ENCODE results near the gene ATG4B. TPM values are rescaled to one million over a fixed set of nuclear protein-coding genes. Genes with fewer than 3 reads are reported as not detected.

The ATG4B gene
- total and polyA plus RNA-seq, 2 experiments from 2014 or later, result 65.3 to 85.5 TPM

GRCh38 chr2:241611062-241611461, 26.4 kb upstream of the ATG4B start:
- Histone ChIP-seq H3K79me2 (ENCODE audit: insufficient read depth) (peaks cover 89% of the 10 kb centered on the region), H3K27ac (peak overlapping the region; percentile 69), H2AFZ (no peak overlapping the region), H3K27me3 (replicated peaks; ENCODE audit: insufficient read depth) (no peaks in the 10 kb centered on the region), H3F3A (ENCODE audit: insufficient read depth) (0 out of 2 replicates have a peak, but pooled peaks cover 4% of the 10 kb centered on the region), H3K36me3 (ENCODE audit: low read depth) (no peaks in the 10 kb centered on the region; the same call in 1 of the 2 replicates), H3K4me2 (ENCODE audit: unreplicated experiment) (no peak overlapping the region), H3K9ac (peak overlapping the region; percentile 78; the same call in 1 of the 2 replicates), H3K4me3 (no peak overlapping the region), H3K4me1 (ENCODE audit: insufficient read depth) (0 out of 2 replicates have a peak, but pooled peaks cover 5% of the 10 kb centered on the region), H3K9me2 (ENCODE audit: insufficient read depth) (no peaks in the 10 kb centered on the region), H3K9me3 (ENCODE audit: low read depth) (no peaks in the 10 kb centered on the region), H4K20me1 (ENCODE audit: insufficient read depth) (no peaks in the 10 kb centered on the region)
- in situ Hi-C loops (cut with MboI), result no loop called here
- no peak for DNase-seq
- WGBS, 2 experiments (ENCODE audit: low coverage in 1 of 2, low lambda C conversion rate in 2 of 2, missing lambda C conversion rate in 2 of 2), result 98 to 99% methylated on average over 13 of the region's 13 CpGs
- TF ChIP-seq EZH2phosphoT487 (IDR thresholded peaks at IDR 0.05; ENCODE audit: insufficient read depth, low read depth), result no peak
- no peak for TF ChIP-seq EZH2 (IDR thresholded peaks at IDR 0.05; ENCODE audit: insufficient read depth, poor library complexity, severe bottlenecking)

GRCh38 chr2:241612156-241613016, 25.1 kb upstream of the ATG4B start:
- WGBS, 2 experiments (ENCODE audit: low coverage in 1 of 2, low lambda C conversion rate in 2 of 2, missing lambda C conversion rate in 2 of 2), result 36 to 39% methylated on average over 20 of the region's 20 CpGs
- H2AFZ ChIP-seq, result no peak overlapping the region
- H4K20me1 ChIP-seq (ENCODE audit: insufficient read depth), result no peaks in the 10 kb centered on the region
- H3K9ac ChIP-seq, result peak overlapping the region; percentile 21; the same call in 1 of the 2 replicates
- no peak for TF ChIP-seq EZH2 (IDR thresholded peaks at IDR 0.05; ENCODE audit: insufficient read depth, poor library complexity, severe bottlenecking)
- TF ChIP-seq EZH2phosphoT487 (IDR thresholded peaks at IDR 0.05; ENCODE audit: insufficient read depth, low read depth), result no peak
- H3K36me3 ChIP-seq (ENCODE audit: low read depth), result no peaks in the 10 kb centered on the region
- 0 out of 2 replicates have a peak, but pooled peaks cover 5% of the 10 kb centered on the region for H3K4me1 ChIP-seq (ENCODE audit: insufficient read depth)
- no peaks in the 10 kb centered on the region for H3K27me3 ChIP-seq (replicated peaks; ENCODE audit: insufficient read depth)
- DNase-seq, result peak; percentile 62
- H3K9me2 ChIP-seq (ENCODE audit: insufficient read depth), result no peaks in the 10 kb centered on the region
- H3F3A ChIP-seq (ENCODE audit: insufficient read depth), result peaks cover 10% of the 10 kb centered on the region
- H3K4me2 ChIP-seq (ENCODE audit: unreplicated experiment), result no peak overlapping the region
- no peak overlapping the region for H3K4me3 ChIP-seq
- in situ Hi-C loops (cut with MboI), result no loop called here
- H3K79me2 ChIP-seq (ENCODE audit: insufficient read depth), result peaks cover 89% of the 10 kb centered on the region
- no peaks in the 10 kb centered on the region for H3K9me3 ChIP-seq (ENCODE audit: low read depth)
- peak overlapping the region; percentile 36 for H3K27ac ChIP-seq

GRCh38 chr2:241613017-241613780, 24.3 kb upstream of the ATG4B start:
- H4K20me1 ChIP-seq (ENCODE audit: insufficient read depth), result 0 out of 2 replicates have a peak, but pooled peaks cover 3% of the 10 kb centered on the region
- WGBS, 2 experiments (ENCODE audit: low coverage in 1 of 2, low lambda C conversion rate in 2 of 2, missing lambda C conversion rate in 2 of 2), result 48 to 54% methylated on average over 15 of the region's 15 CpGs
- H3K27ac ChIP-seq, result peak overlapping the region; percentile 36
- DNase-seq, result peak; percentile 26
- no peaks in the 10 kb centered on the region for H3K27me3 ChIP-seq (replicated peaks; ENCODE audit: insufficient read depth)
- H3K9me2 ChIP-seq (ENCODE audit: insufficient read depth), result no peaks in the 10 kb centered on the region
- TF ChIP-seq EZH2phosphoT487 (IDR thresholded peaks at IDR 0.05; ENCODE audit: insufficient read depth, low read depth) (no peak), EZH2 (IDR thresholded peaks at IDR 0.05; ENCODE audit: insufficient read depth, poor library complexity, severe bottlenecking) (no peak)
- H3K4me1 ChIP-seq (ENCODE audit: insufficient read depth), result 0 out of 2 replicates have a peak, but pooled peaks cover 5% of the 10 kb centered on the region
- H3K36me3 ChIP-seq (ENCODE audit: low read depth), result no peaks in the 10 kb centered on the region
- in situ Hi-C loops (cut with MboI), result no loop called here
- H3K9ac ChIP-seq, result peak overlapping the region; percentile 21; the same call in 1 of the 2 replicates
- no peak overlapping the region for H3K4me2 ChIP-seq (ENCODE audit: unreplicated experiment)
- no peaks in the 10 kb centered on the region for H3K9me3 ChIP-seq (ENCODE audit: low read depth)
- H3K4me3 ChIP-seq, result no peak overlapping the region
- H3K79me2 ChIP-seq (ENCODE audit: insufficient read depth), result peaks cover 94% of the 10 kb centered on the region
- peaks cover 18% of the 10 kb centered on the region for H3F3A ChIP-seq (ENCODE audit: insufficient read depth)
- 0 out of 2 replicates have a peak overlapping the region, but pooled peaks have one; percentile 2 for H2AFZ ChIP-seq

- 86 to 87% methylated on average over 11 of the region's 11 CpGs for WGBS, 2 experiments (ENCODE audit: low coverage in 1 of 2, low lambda C conversion rate in 2 of 2, missing lambda C conversion rate in 2 of 2)
- Histone ChIP-seq H3K27me3 (replicated peaks; ENCODE audit: insufficient read depth) (no peaks in the 10 kb centered on the region), H3K27ac (no peak overlapping the region)
Measured at GRCh38 chr2:241615041-241615440, 22.5 kb upstream of the ATG4B start.

More at GRCh38 chr2:241615041-241615440, 22.5 kb upstream of the ATG4B start:
- TF ChIP-seq EZH2phosphoT487 (IDR thresholded peaks at IDR 0.05; ENCODE audit: insufficient read depth, low read depth) (no peak), EZH2 (IDR thresholded peaks at IDR 0.05; ENCODE audit: insufficient read depth, poor library complexity, severe bottlenecking) (no peak)
- no peak overlapping the region for H3K9ac ChIP-seq
- no peak overlapping the region for H3K4me3 ChIP-seq
- no peaks in the 10 kb centered on the region for H3K9me3 ChIP-seq (ENCODE audit: low read depth)
- H2AFZ ChIP-seq, result no peak overlapping the region
- H3K4me1 ChIP-seq (ENCODE audit: insufficient read depth), result 0 out of 2 replicates have a peak, but pooled peaks cover 5% of the 10 kb centered on the region
- H3K4me2 ChIP-seq (ENCODE audit: unreplicated experiment), result no peak overlapping the region
- in situ Hi-C loops (cut with MboI), result no loop called here
- H3K9me2 ChIP-seq (ENCODE audit: insufficient read depth), result no peaks in the 10 kb centered on the region
- H4K20me1 ChIP-seq (ENCODE audit: insufficient read depth), result 0 out of 2 replicates have a peak, but pooled peaks cover 3% of the 10 kb centered on the region
- no peak for DNase-seq
- peaks cover 90% of the 10 kb centered on the region for H3K79me2 ChIP-seq (ENCODE audit: insufficient read depth)
- 0 out of 2 replicates have a peak, but pooled peaks cover 3% of the 10 kb centered on the region for H3K36me3 ChIP-seq (ENCODE audit: low read depth)
- peaks cover 32% of the 10 kb centered on the region for H3F3A ChIP-seq (ENCODE audit: insufficient read depth)
